Mesenchymal stem cell (in vitro differentiated cells and primary cell): ENCODE data around the gene TBC1D22A.

Experiments used
- DNase-seq: peaks from one replicate; pipeline ENCODE4 v3.0.0-alpha.2; 2013
- H2AFZ ChIP-seq: one replicate; pipeline ENCODE4 v1.6.1; 2013; ENCODE audit warnings: low read depth, mild to moderate bottlenecking, control low read depth, inconsistent platforms, low read length, moderate library complexity
- H2AK5ac ChIP-seq: 2 replicates; pipeline ENCODE4 v1.6.1; 2013; ENCODE audit warnings: low read length, moderate library complexity, mild to moderate bottlenecking, inconsistent platforms; ENCODE audit not compliant: severe bottlenecking
- H2BK120ac ChIP-seq: one replicate; pipeline ENCODE4 v1.6.1; 2013; ENCODE audit warnings: low read depth, mild to moderate bottlenecking, inconsistent platforms, low read length, moderate library complexity
- H2BK12ac ChIP-seq, 2 experiments: one replicate each; pipeline ENCODE4 v1.6.1; 2013; ENCODE audit warnings: inconsistent platforms in 2 of 2, low read length in 2 of 2, mild to moderate bottlenecking in 2 of 2, moderate library complexity in 2 of 2, control low read depth in 1 of 2
- H2BK15ac ChIP-seq: one replicate; pipeline ENCODE4 v1.6.1; 2013; ENCODE audit warnings: mild to moderate bottlenecking, low read depth, inconsistent platforms; ENCODE audit not compliant: poor library complexity, severe bottlenecking
- H2BK5ac ChIP-seq: 2 replicates; pipeline ENCODE4 v1.6.1; 2013; ENCODE audit warnings: low read depth, mild to moderate bottlenecking, low read length, control low read depth, inconsistent platforms; ENCODE audit not compliant: poor library complexity, severe bottlenecking
- H3K14ac ChIP-seq, 2 experiments: one replicate each; pipeline ENCODE4 v1.6.1; 2013; ENCODE audit warnings: inconsistent platforms in 2 of 2, low read length in 2 of 2, control low read depth in 1 of 2, mild to moderate bottlenecking in 1 of 2, moderate library complexity in 1 of 2
- H3K18ac ChIP-seq, 2 experiments: one replicate each; pipeline ENCODE4 v1.6.1; 2013; ENCODE audit warnings: inconsistent platforms in 2 of 2, low read length in 2 of 2, control low read depth in 1 of 2, low read depth in 1 of 2, mild to moderate bottlenecking in 1 of 2
- H3K23ac ChIP-seq, 2 experiments: one replicate each; pipeline ENCODE4 v1.6.1; 2013; ENCODE audit warnings: inconsistent platforms in 2 of 2, low read length in 2 of 2, mild to moderate bottlenecking in 2 of 2, moderate library complexity in 2 of 2, control low read depth in 1 of 2
- H3K27ac ChIP-seq: 2 replicates; pipeline ENCODE4 v1.5.1; 2013; ENCODE audit warnings: mild to moderate bottlenecking, moderate library complexity, low read length, control low read depth, inconsistent platforms; ENCODE audit not compliant: poor library complexity, severe bottlenecking
- H3K27me3 ChIP-seq, 2 experiments: 2 replicates each; pipeline versions ENCODE4 v1.6.1 to v1.7.0; 2013; ENCODE audit warnings: low read length in 2 of 2, mild to moderate bottlenecking in 2 of 2, moderate library complexity in 2 of 2, control low read depth in 1 of 2, inconsistent platforms in 1 of 2; ENCODE audit not compliant: control insufficient read depth in 1 of 2, insufficient read depth in 1 of 2
- H3K36me3 ChIP-seq, 2 experiments: 2 replicates each; pipeline versions ENCODE4 v1.6.1 to v1.7.0; 2013; ENCODE audit warnings: low read length in 2 of 2, control low read depth in 1 of 2, inconsistent platforms in 1 of 2, low read depth in 1 of 2, mild to moderate bottlenecking in 1 of 2; ENCODE audit not compliant: insufficient read depth in 2 of 2, control insufficient read depth in 1 of 2
- H3K4ac ChIP-seq, 2 experiments: one replicate each; pipeline ENCODE4 v1.6.1; 2013; ENCODE audit warnings: inconsistent platforms in 2 of 2, low read length in 2 of 2, mild to moderate bottlenecking in 2 of 2, moderate library complexity in 2 of 2, control low read depth in 1 of 2, low read depth in 1 of 2
- H3K4me1 ChIP-seq: 2 replicates; pipeline ENCODE4 v1.6.1; 2013; ENCODE audit warnings: low read depth, low read length, control low read depth; ENCODE audit not compliant: control insufficient read depth, insufficient read depth
- H3K4me2 ChIP-seq: 2 replicates; pipeline ENCODE4 v1.6.1; 2013; ENCODE audit warnings: low read length, mild to moderate bottlenecking, inconsistent platforms; ENCODE audit not compliant: poor library complexity, severe bottlenecking
- H3K4me3 ChIP-seq, 2 experiments: 2 replicates each; pipeline versions ENCODE4 v1.5.1 to v1.7.0; 2013; ENCODE audit warnings: low read length in 2 of 2, mild to moderate bottlenecking in 2 of 2, control low read depth in 1 of 2, low read depth in 1 of 2; ENCODE audit not compliant: insufficient read depth in 1 of 2
- H3K79me1 ChIP-seq: replicated peaks from 2 replicates; pipeline ENCODE4 v1.6.1; 2013; ENCODE audit warnings: mild to moderate bottlenecking, control low read depth, low read length, inconsistent platforms; ENCODE audit not compliant: poor library complexity, severe bottlenecking
- H3K9ac ChIP-seq: 2 replicates; pipeline ENCODE4 v1.7.0; 2013; ENCODE audit warnings: mild to moderate bottlenecking, low read length, moderate library complexity
- H3K9me3 ChIP-seq: 2 replicates; pipeline ENCODE4 v1.7.0; 2013; ENCODE audit warnings: mild to moderate bottlenecking, low read length; ENCODE audit not compliant: control insufficient read depth
- H4K8ac ChIP-seq: one replicate; pipeline ENCODE4 v1.6.1; 2013; ENCODE audit warnings: inconsistent platforms, mild to moderate bottlenecking, low read length, moderate library complexity
- H4K91ac ChIP-seq: one replicate; pipeline ENCODE4 v1.6.1; 2013; ENCODE audit warnings: mild to moderate bottlenecking, low read length, inconsistent platforms
- WGBS: methylation state at CpG from one replicate; pipeline ENCODE4 v1.1.7; 2013; ENCODE audit warnings: mixed read lengths; 5-methylcytosine and 5-hydroxymethylcytosine counted together

The TBC1D22A gene

GRCh38 chr22:47064016-47064415 lies 301.6 kb downstream of the TBC1D22A start:
- Histone ChIP-seq H3K9ac (no peak overlapping the region), H3K23ac (no peak overlapping the region), H4K91ac (no peak overlapping the region), H2BK12ac (no peak overlapping the region), H3K14ac (no peak overlapping the region), H2BK120ac (no peak overlapping the region), H3K79me1 (peaks cover 14% of the 10 kb centered on the region), H3K4me2 (no peak overlapping the region), H3K36me3 (peaks cover 16 to 52% of the 10 kb centered on the region in 2 experiments), H3K27me3 (no peaks in the 10 kb centered on the region), H3K27ac (no peak overlapping the region), H4K8ac (no peak overlapping the region), H2AK5ac (no peak overlapping the region), H3K18ac (no peak overlapping the region), H3K4ac (no peak overlapping the region), H3K4me3 (no peak overlapping the region), H2BK5ac (no peak overlapping the region), H3K9me3 (no peaks in the 10 kb centered on the region), H3K4me1 (peaks cover 6% of the 10 kb centered on the region), H2BK15ac (no peak overlapping the region), H2AFZ (no peak overlapping the region)
- no peak for DNase-seq
- WGBS: 97% methylated on average over 19 of the region's 19 CpGs

DNA sequence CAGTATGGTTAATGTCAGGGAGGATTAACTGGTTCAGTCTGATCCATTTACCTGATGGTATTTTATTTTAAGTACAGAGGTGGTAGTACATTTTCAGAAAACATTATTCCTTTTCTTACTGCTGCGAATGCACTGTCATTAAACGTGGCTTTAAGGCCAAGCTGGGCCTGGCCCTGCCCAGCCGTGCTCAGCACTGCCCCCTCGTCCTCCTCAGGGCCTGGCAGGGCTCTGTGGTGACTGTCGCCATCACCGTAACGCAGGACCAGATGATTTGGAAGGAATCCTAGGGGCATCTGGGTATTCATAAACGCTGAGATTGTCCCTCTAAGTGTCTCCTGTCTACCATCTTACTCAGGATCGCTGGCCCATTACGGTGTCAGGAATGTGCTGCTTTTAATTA lies 302.0 kb downstream of the TBC1D22A start:
- Histone ChIP-seq H3K27me3 (no peaks in the 10 kb centered on the region), H3K18ac (no peak overlapping the region), H2AK5ac (no peak overlapping the region), H3K36me3 (peaks cover 16 to 54% of the 10 kb centered on the region in 2 experiments), H3K27ac (no peak overlapping the region), H3K4me3 (no peak overlapping the region), H2BK5ac (no peak overlapping the region), H3K23ac (no peak overlapping the region), H3K14ac (no peak overlapping the region), H3K9ac (no peak overlapping the region), H2BK12ac (no peak overlapping the region), H3K4me1 (peaks cover 4% of the 10 kb centered on the region), H3K79me1 (peaks cover 17% of the 10 kb centered on the region), H4K8ac (no peak overlapping the region), H2AFZ (no peak overlapping the region), H3K9me3 (no peaks in the 10 kb centered on the region), H3K4ac (no peak overlapping the region), H2BK15ac (no peak overlapping the region), H3K4me2 (no peak overlapping the region), H2BK120ac (no peak overlapping the region), H4K91ac (no peak overlapping the region)
- no peak for DNase-seq
- 88% methylated on average over 8 of the region's 10 CpGs for WGBS

GRCh38 chr22:47065756-47066615 lies 303.5 kb downstream of the TBC1D22A start:
- Histone ChIP-seq H2AK5ac (no peak overlapping the region), H3K23ac (no peak overlapping the region), H2BK12ac (no peak overlapping the region), H3K4me3 (no peak overlapping the region), H3K9me3 (no peaks in the 10 kb centered on the region), H3K36me3 (peaks cover 15 to 51% of the 10 kb centered on the region in 2 experiments), H3K4me2 (no peak overlapping the region), H3K14ac (no peak overlapping the region), H2BK5ac (no peak overlapping the region), H3K79me1 (peaks cover 22% of the 10 kb centered on the region), H4K91ac (no peak overlapping the region), H2AFZ (no peak overlapping the region), H3K18ac (no peak overlapping the region), H3K9ac (no peak overlapping the region), H3K27me3 (no peaks in the 10 kb centered on the region), H4K8ac (no peak overlapping the region), H3K27ac (no peak overlapping the region), H3K4me1 (no peaks in the 10 kb centered on the region), H2BK120ac (no peak overlapping the region), H2BK15ac (no peak overlapping the region), H3K4ac (no peak overlapping the region)
- no peak for DNase-seq
- WGBS: 97% methylated on average over 26 of the region's 26 CpGs

DNA sequence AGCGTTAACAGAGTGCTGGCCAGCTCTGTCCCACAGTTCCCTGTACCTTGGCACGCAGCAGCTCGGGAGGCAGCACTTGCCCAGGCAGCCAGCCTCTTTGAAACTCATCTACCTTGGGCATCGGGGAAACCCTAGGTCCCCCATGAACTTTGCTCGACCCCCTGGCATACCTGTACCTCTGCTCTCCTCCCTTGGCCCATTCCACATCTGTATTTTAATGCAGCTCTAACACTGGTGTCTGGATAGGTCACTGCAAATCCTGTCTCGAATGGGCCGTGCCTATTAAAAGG lies 304.1 kb downstream of the TBC1D22A start:
- H3K9me3 ChIP-seq: no peaks in the 10 kb centered on the region
- no peak overlapping the region for H3K18ac ChIP-seq
- H3K14ac ChIP-seq: no peak overlapping the region
- no peak overlapping the region for H3K4ac ChIP-seq
- no peak overlapping the region for H4K8ac ChIP-seq
- H3K23ac ChIP-seq: no peak overlapping the region
- H2AFZ ChIP-seq: no peak overlapping the region
- H3K4me2 ChIP-seq: no peak overlapping the region
- no peak for DNase-seq
- no peak overlapping the region for H2BK12ac ChIP-seq
- no peak overlapping the region for H3K27ac ChIP-seq
- no peaks in the 10 kb centered on the region for H3K4me1 ChIP-seq
- H3K79me1 ChIP-seq: peaks cover 22% of the 10 kb centered on the region
- H2AK5ac ChIP-seq: no peak overlapping the region
- H4K91ac ChIP-seq: no peak overlapping the region
- 96% methylated on average over 7 of the region's 7 CpGs for WGBS
- no peak overlapping the region for H2BK120ac ChIP-seq
- peaks cover 9 to 47% of the 10 kb centered on the region in 2 experiments for H3K36me3 ChIP-seq
- no peak overlapping the region for H2BK5ac ChIP-seq
- H2BK15ac ChIP-seq: no peak overlapping the region
- H3K27me3 ChIP-seq: no peaks in the 10 kb centered on the region
- H3K9ac ChIP-seq: no peak overlapping the region
- H3K4me3 ChIP-seq: no peak overlapping the region
